Measurements from ENCODE around the gene P2RX6. TPM values are rescaled to one million over a fixed set of nuclear protein-coding genes. Genes with fewer than 3 reads are reported as not detected.

The P2RX6 gene
- total and polyA plus RNA-seq, 9 of the 15 experiments (the other 6 are each of a cell fraction or from before 2014, with no cell fraction given), result 0.01 to 3.9 (median 1.5) TPM; not detected in 1

DNA sequence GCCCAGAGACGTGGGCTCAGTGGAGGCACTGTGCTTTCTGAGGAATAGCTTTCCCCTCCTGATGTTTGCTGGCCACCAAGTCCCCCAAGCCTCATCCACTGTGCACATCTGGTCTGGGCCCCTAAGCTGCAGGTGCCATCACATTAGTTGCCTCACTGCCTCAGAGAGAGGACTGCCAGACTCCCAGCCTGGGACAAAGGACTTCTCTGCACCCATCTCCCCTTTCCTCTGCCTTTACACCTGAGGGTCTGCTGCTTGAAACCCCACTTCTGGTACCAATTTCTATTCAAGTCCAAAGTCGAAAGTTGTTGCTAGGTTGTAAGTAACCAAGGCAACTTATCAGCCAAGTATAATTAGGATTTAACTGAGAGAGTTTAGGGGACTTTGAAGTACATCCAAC is 36.5 kb upstream of the P2RX6 start (continued):
- TF ChIP-seq GMEB1 (CRISPR knock-in tag; IDR thresholded peaks at IDR 0.05) (peak; percentile 16; the same call in 1 of the 2 replicates), NR2C1 (IDR thresholded peaks at IDR 0.05) (no peak), NR2C1 (tag; IDR thresholded peaks at IDR 0.05) (no peak), ZNF41 (CRISPR knock-in tag; conservative IDR thresholded peaks at IDR 0.05) (no peak), E2F3 (CRISPR knock-in tag; IDR thresholded peaks at IDR 0.05) (0 out of 2 replicates have a peak, but pooled peaks have one; percentile 52), THRB (CRISPR knock-in tag; conservative IDR thresholded peaks at IDR 0.05) (0 out of 2 replicates have a peak, but pooled peaks have one; percentile 34), RBM15 (IDR thresholded peaks at IDR 0.05; ENCODE audit: insufficient read depth, low read length) (no peak), PRDM10 (IDR thresholded peaks at IDR 0.05; ENCODE audit: partially characterized antibody) (no peak), HCFC1 (IDR thresholded peaks at IDR 0.05; ENCODE audit: low read depth, low read length) (0 out of 2 replicates have a peak, but pooled peaks have one; percentile 21), E2F1 (CRISPR knock-in tag; IDR thresholded peaks at IDR 0.05) (0 out of 2 replicates have a peak, but pooled peaks have one; percentile 29), ZNF707 (CRISPR knock-in tag; conservative IDR thresholded peaks at IDR 0.05) (peak; percentile 100), POU5F1 (IDR thresholded peaks at IDR 0.05; ENCODE audit: borderline replicate concordance, low read depth, low read length, partially characterized antibody) (no peak), CBX3 (IDR thresholded peaks at IDR 0.05; ENCODE audit: borderline replicate concordance in 1 of 2, low read length in 2 of 2) (peak in 1 of 2 experiments; percentile 90; a peak in 1 of 3 replicates)
- TF ChIP-seq, protein P1, sequence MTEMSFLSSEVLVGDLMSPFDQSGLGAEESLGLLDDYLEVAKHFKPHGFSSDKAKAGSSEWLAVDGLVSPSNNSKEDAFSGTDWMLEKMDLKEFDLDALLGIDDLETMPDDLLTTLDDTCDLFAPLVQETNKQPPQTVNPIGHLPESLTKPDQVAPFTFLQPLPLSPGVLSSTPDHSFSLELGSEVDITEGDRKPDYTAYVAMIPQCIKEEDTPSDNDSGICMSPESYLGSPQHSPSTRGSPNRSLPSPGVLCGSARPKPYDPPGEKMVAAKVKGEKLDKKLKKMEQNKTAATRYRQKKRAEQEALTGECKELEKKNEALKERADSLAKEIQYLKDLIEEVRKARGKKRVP (CRISPR knock-in tag; IDR thresholded peaks at IDR 0.05), result 0 out of 2 replicates have a peak, but pooled peaks have one; percentile 19
- TF ChIP-seq, protein P2, sequence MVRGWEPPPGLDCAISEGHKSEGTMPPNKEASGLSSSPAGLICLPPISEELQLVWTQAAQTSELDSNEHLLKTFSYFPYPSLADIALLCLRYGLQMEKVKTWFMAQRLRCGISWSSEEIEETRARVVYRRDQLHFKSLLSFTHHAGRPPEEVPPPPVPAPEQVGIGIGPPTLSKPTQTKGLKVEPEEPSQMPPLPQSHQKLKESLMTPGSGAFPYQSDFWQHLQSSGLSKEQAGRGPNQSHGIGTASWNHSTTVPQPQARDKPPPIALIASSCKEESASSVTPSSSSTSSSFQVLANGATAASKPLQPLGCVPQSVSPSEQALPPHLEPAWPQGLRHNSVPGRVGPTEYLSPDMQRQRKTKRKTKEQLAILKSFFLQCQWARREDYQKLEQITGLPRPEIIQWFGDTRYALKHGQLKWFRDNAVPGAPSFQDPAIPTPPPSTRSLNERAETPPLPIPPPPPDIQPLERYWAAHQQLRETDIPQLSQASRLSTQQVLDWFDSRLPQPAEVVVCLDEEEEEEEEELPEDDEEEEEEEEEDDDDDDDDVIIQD (CRISPR knock-in tag; IDR thresholded peaks at IDR 0.05), result peak; percentile 47; the same call in 1 of the 2 replicates

Measured in K562 (cell line).